GM21576 (cell line): Measurements from ENCODE around the gene FAM110A.
"Not testable (repeated sequence)": the region's sequence is repeated elsewhere in the genome, so short reads cannot be mapped to it uniquely, and the experiment has no call there.

Experiments
- ATAC-seq: cut with Tn5 transposase; IDR thresholded peaks from one replicate; pipeline ENCODE4 v1.9.1; 2021; ENCODE audit warnings: mild to moderate bottlenecking, moderate library complexity; ENCODE audit not compliant: unreplicated experiment

FAM110A gene

GRCh38 chr20:841568-842546 is 8.3 kb downstream of the FAM110A start:
- ATAC-seq, result no peak

- no peak for ATAC-seq
Observed at GRCh38 chr20:842547-842940, 9.0 kb downstream of the FAM110A start.

DNA sequence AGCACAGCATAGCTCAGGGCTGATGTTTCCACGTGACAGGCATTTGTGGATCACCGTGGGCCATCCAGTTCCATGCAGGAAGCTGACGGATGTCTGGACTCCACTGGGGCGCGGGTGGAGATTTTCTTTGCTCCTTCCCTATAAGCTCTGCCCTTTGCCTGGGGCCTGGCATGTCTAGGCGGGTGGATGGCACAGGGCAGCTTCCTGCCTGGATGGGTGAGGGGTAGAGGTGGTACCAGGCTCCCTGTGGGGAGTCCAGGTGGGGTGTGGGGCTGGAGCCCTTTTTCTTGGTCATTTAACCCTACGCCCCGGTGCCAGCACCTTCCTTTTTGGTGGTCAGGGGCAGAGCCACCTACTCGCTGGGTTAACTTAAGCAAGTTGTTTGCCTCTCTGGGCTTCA is 10.4 kb downstream of the FAM110A start:
- ATAC-seq, result no peak

DNA sequence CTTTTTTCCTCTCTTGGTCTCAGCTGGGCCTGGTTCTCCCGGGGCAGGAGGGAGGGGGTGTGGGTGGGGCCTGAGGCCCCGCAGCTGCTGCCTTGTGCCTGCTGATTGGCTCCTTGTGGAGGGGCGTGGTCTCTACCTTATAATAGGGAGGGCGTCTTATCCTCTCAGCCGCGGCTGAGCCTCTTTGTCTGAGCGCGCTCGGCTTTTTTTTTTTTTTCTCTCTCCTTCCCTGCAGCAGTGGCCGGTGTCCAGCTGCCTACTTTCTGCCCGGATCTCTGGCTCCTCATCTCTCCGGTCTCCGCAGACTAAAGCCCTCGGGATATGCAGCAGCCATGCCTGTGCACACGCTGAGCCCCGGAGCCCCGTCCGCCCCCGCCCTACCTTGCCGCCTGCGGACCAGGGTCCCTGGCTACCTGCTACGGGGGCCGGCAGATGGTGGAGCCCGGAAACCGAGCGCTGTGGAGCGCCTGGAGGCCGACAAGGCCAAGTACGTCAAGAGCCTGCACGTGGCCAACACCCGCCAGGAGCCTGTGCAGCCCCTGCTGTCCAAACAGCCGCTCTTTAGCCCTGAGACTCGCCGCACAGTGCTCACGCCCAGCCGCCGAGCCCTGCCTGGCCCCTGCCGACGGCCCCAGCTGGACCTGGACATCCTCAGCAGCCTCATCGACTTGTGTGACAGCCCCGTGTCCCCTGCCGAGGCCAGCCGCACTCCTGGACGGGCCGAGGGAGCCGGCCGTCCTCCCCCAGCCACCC is 11.1 kb downstream of the FAM110A start:
- peak; percentile 94 for ATAC-seq

DNA sequence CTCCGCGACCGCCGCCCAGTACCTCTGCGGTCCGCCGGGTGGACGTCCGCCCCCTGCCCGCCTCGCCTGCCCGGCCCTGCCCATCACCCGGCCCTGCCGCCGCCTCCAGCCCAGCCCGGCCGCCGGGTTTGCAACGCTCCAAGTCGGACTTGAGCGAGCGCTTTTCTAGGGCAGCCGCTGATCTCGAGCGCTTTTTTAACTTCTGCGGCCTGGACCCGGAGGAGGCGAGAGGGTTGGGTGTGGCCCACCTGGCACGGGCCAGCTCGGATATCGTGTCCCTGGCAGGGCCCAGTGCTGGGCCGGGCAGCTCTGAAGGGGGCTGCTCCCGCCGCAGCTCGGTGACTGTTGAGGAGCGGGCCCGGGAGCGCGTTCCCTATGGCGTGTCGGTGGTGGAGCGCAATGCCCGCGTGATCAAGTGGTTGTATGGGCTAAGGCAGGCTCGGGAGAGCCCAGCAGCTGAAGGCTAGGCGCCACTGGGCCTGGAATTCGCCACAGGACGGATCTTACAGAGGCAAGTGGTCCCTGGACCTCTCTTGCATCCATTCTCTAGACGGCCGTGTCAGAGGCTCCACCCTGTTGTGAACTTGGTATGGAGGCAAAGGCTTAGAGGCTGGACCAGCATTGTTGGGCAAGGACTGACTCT is 11.8 kb downstream of the FAM110A start:
- ATAC-seq, result no peak

GRCh38 chr20:845941-846893 is 12.7 kb downstream of the FAM110A start:
- no peak for ATAC-seq

DNA sequence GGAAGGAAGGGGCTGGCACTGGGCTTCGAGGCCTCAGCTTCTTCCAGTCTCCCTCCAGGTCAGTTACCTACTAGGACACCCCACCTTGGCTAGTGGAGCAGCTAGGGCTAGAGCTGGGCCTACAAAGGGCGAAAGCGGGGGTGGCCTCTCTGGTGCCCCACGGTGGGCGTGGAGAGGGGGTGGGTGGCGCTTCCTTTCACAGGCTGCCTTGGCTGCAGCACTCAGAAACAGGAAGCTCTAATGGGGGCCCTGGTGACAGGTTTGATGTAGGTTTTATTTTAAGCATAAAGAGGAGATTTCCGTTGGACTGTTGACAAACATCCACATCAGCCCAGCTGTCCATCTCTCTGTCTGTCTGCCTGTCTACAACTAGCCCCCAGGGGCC is 13.4 kb downstream of the FAM110A start:
- peak; percentile 51 for ATAC-seq

GRCh38 chr20:848193-848592 is 14.7 kb downstream of the FAM110A start:
- no peak for ATAC-seq

GRCh38 chr20:848731-849130 is 15.2 kb downstream of the FAM110A start:
- ATAC-seq, result not testable (repeated sequence)

DNA sequence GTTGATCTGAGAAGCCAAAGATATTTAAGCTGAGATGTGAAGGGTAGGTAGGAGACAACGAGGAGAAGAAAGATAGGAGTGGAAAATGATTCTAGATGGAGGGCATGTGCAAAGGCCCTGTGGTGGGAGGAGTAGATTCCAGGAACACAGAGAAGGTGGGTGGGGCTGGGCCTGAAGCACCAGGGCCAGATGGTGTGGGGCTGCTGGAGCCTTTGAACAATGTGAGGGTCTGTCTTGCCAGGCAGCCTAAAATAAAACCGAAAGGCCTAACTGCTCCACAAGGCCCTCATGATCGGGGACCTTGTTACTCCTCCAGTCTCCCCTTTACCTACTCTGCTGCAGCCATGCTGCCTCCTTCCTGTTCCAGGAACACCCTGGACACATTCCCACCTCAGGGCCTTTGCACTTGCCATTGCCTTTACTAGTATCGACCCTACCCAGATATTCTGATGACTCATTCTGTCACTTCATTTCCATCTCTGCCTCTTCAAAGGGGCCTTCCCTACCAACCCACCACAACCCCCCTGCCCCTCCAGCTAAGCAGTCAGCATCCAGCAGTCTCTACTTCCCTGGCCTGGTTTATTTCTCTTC is 20.0 kb downstream of the FAM110A start:
- no peak for ATAC-seq

GRCh38 chr20:854601-855000 is 21.1 kb downstream of the FAM110A start:
- no peak for ATAC-seq

GRCh38 chr20:855466-856360 is 22.2 kb downstream of the FAM110A start:
- ATAC-seq, result no peak

GRCh38 chr20:856361-856775 is 22.9 kb downstream of the FAM110A start:
- no peak for ATAC-seq

DNA sequence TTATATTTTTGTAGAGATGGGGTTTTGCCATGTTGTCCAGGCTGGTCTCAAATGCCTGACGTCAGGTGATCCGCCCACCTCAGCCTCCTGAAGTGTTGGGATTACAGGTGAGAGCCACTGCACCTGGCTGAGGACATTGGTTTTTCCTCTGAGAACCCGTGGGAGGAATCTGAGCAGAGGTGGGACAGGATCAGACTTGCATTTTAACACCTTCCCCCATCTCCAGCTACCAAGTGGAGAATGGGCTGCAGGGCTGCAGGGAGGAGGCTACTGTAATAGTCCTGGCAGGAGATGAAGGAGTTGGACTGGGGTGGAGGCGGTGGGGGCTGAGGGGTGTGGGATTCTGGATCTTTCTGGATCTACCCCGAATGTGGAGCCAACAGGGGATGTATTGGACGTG is 24.5 kb downstream of the FAM110A start:
- no peak for ATAC-seq

DNA sequence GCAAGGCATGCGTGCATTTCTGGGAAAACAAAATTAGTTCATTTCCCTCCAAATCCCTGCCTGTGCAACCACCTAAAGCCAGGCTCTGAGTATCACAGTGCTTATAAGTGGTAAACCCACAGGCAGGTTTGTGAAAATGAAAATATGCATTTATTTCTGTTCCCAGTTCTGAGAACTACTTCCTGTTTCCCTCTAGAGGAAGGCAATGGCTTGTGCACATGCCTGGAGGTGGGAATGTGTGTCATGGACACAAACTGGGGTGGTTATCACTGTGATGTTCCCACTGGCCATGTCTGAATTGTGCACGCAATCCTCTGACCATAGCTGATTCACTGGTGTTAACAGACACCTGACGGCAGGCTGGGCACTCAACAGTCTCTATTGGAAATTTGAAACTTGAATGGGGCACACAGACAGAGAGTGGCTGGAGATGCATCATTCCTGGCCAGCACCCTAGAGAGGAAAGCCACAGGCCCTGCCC is 26.3 kb downstream of the FAM110A start:
- no peak for ATAC-seq

DNA sequence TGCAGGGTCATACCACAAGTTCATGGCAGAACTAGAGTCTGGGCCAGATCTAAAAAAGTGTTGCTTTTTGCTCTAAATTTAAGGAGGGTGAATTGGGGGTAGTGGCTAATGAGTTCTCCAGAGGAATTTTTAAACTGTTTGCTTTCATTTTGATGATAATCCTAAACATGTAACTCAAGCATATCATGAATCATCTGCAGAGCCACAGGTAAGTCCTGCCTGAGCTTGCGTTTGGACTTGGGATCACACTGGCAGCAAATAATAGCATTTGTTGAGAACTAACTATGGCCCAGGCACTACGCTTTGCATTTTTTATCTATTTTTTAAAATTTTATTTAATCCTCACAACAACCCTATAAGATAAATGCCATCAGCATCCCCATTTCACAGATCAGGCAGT is 27.4 kb downstream of the FAM110A start:
- ATAC-seq, result no peak

GRCh38 chr20:865440-865839 is 31.9 kb downstream of the FAM110A start:
- ATAC-seq, result no peak

- ATAC-seq, result no peak
Observed at GRCh38 chr20:868279-868678, 34.8 kb downstream of the FAM110A start.

DNA sequence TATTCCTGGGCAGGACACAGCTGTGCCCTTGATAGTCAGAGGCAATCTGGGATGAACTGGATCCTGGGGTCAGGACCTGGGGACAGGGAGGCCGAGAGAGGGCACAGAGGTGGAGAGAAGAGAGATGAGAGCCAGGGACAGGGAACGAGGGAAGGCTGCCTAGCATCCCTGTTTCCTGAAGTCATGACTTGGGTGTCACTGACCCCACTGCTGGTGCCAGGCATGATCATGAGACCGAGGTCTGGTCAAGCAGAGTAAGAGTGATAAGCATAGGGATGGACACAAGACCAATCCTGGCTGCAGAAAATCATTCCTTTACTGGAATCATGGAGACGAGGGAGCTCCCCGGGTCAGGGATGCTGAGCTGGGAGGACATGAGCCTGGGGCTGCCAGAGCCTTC is 36.1 kb downstream of the FAM110A start:
- no peak for ATAC-seq
